Suprapubic skin (tissue), 4 donors: ENCODE measurements around the gene TYW5. TPM values are rescaled to one million over a fixed set of nuclear protein-coding genes. Genes with fewer than 3 reads are reported as not detected.

Experiments
- DNase-seq, 2 donors: peaks; one replicate each; pipeline ENCODE4 v3.0.0-alpha.2; 2019; ENCODE audit warnings: low spot score in 2 of 2
- H3K27ac ChIP-seq: fragments of 200-600 bp; sonication (generic); one replicate; pipeline ENCODE4 v1.5.1; 2019
- H3K27me3 ChIP-seq: fragments of 200-600 bp; sonication (generic); one replicate; pipeline ENCODE4 v1.5.1; 2019
- H3K36me3 ChIP-seq: fragments of 200-600 bp; sonication (generic); one replicate; pipeline ENCODE4 v1.5.1; 2019
- H3K4me1 ChIP-seq: fragments of 200-600 bp; sonication (generic); one replicate; pipeline ENCODE4 v1.5.1; 2019
- H3K4me3 ChIP-seq: fragments of 200-600 bp; sonication (generic); one replicate; pipeline ENCODE4 v1.5.1; 2019; ENCODE audit warnings: mild to moderate bottlenecking
- H3K9me3 ChIP-seq: fragments of 200-600 bp; sonication (generic); one replicate; pipeline ENCODE4 v1.5.1; 2019
- EP300 ChIP-seq: sonication (generic); formaldehyde crosslinking; IDR thresholded peaks from one replicate; pipeline ENCODE4 v1.6.1; 2017; ENCODE audit warnings: antibody characterized with exemption
- POLR2A ChIP-seq, 2 donors: fragments of 450-650 bp; IDR thresholded peaks; one replicate each; pipeline ENCODE4 v1.6.1; 2017; ENCODE audit warnings: antibody characterized with exemption in 2 of 2, mild to moderate bottlenecking in 2 of 2, moderate library complexity in 2 of 2
- POLR2AphosphoS5 ChIP-seq, 3 donors: sonication (generic); formaldehyde crosslinking; IDR thresholded peaks; one replicate each; pipeline ENCODE4 v1.6.1; 2017; ENCODE audit warnings: antibody characterized with exemption in 3 of 3
- whole genome bisulfite sequencing: methylation state at CpG from one replicate; pipeline ENCODE4 v1.1.5; 2018; 5-methylcytosine and 5-hydroxymethylcytosine counted together
- total RNA-seq, 4 donors: library from RNA; depleted of rRNA; stranded (reverse); fragments of >200 nt; gene quantifications; one replicate each; pipeline ENCODE4 v1.1.0, GENCODE V29; 2016
- TF ChIP-seq, protein P1 (sequence below), 2 donors: fragments of 200-600 bp in 1 of 2; fragments of 450-650 bp in 1 of 2; sonication (generic) in 1 of 2; IDR thresholded peaks; one replicate each; pipeline ENCODE4 v1.5.1; 2016 to 2019; ENCODE audit warnings: antibody characterized with exemption in 2 of 2, mild to moderate bottlenecking in 1 of 2, moderate library complexity in 1 of 2

The TYW5 gene
- total RNA-seq, 4 donors from 2014 or later = 3.9 to 18.0 (median 5.1) TPM

DNA sequence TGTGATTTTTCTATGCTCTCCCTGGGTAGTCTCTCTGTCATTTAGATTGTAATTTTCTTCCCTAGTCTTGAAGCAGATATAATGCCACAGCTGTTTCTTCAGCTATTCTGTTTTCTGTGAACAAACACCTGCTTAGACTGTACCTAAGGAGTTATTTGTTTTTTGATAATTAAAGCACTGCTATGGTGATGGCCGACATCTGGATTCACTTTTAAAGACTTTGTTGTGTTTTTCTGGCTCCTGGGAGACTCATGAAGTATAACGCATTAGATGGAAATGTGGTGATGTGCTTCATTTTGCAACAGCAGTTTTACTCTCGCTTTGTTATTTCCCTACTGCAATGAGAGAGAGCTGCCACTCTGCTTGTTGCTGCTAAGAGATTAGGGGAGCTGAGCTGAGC, 59.9 kb downstream of the TYW5 start:
- H3K27ac ChIP-seq = no peak overlapping the region
- H3K9me3 ChIP-seq = no peaks in the 10 kb centered on the region
- WGBS = 74% methylated on average over 3 of the region's 3 CpGs
- TF ChIP-seq POLR2AphosphoS5 (IDR thresholded peaks at IDR 0.05) (no peak), EP300 (no peak), POLR2A (IDR thresholded peaks at IDR 0.05) (no peak)
- TF ChIP-seq, protein P1, sequence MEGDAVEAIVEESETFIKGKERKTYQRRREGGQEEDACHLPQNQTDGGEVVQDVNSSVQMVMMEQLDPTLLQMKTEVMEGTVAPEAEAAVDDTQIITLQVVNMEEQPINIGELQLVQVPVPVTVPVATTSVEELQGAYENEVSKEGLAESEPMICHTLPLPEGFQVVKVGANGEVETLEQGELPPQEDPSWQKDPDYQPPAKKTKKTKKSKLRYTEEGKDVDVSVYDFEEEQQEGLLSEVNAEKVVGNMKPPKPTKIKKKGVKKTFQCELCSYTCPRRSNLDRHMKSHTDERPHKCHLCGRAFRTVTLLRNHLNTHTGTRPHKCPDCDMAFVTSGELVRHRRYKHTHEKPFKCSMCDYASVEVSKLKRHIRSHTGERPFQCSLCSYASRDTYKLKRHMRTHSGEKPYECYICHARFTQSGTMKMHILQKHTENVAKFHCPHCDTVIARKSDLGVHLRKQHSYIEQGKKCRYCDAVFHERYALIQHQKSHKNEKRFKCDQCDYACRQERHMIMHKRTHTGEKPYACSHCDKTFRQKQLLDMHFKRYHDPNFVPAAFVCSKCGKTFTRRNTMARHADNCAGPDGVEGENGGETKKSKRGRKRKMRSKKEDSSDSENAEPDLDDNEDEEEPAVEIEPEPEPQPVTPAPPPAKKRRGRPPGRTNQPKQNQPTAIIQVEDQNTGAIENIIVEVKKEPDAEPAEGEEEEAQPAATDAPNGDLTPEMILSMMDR (IDR thresholded peaks at IDR 0.05) = no peak
- H3K27me3 ChIP-seq = no peaks in the 10 kb centered on the region
- no peak overlapping the region for H3K4me3 ChIP-seq
- no peak for DNase-seq
- no peaks in the 10 kb centered on the region for H3K4me1 ChIP-seq
- no peaks in the 10 kb centered on the region for H3K36me3 ChIP-seq

DNA sequence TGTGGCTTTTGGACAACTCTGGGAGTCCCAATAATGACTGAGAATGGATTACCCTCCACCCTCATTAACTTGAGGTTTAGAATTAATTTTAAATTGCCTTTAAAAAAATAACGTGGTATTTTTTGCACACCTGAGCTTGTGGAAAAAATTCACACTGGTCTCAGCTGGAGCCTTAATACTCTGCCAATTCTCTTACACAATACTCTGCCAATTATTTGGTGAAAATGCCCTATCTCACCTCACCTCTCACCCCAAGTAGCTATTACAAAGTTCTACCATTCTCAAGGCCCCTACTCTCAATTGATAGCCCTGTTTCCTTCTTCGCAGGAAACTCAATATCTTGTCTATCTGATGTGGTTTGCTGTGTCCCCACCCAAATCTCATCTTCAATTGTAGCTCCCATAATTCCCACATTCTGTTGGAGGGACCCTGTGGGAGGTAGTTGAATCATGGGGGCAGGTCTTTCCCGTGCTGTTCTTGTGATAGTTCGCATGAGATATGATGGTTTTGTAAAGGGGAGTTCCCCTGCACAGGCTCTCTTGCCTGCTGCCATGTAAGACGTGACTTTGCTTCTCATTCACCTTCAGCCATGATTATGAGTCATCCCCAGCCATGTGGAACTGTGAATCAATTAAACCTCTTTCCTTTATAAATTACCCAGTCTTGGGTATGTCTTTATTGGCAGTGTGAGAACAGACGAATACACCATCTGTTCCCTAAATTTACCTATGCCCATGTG, 71.6 kb downstream of the TYW5 start:
- no peak for DNase-seq
- H3K9me3 ChIP-seq = no peaks in the 10 kb centered on the region
- H3K4me1 ChIP-seq = no peaks in the 10 kb centered on the region
- no peaks in the 10 kb centered on the region for H3K27me3 ChIP-seq
- H3K27ac ChIP-seq = no peak overlapping the region
- 88% methylated on average over 6 of the region's 6 CpGs for WGBS
- no peaks in the 10 kb centered on the region for H3K36me3 ChIP-seq
- no peak for TF ChIP-seq EP300
- TF ChIP-seq POLR2AphosphoS5 (IDR thresholded peaks at IDR 0.05) = no peak
- no peak for TF ChIP-seq POLR2A (IDR thresholded peaks at IDR 0.05)
- TF ChIP-seq, protein P1 (IDR thresholded peaks at IDR 0.05) = no peak
- H3K4me3 ChIP-seq = no peak overlapping the region

DNA sequence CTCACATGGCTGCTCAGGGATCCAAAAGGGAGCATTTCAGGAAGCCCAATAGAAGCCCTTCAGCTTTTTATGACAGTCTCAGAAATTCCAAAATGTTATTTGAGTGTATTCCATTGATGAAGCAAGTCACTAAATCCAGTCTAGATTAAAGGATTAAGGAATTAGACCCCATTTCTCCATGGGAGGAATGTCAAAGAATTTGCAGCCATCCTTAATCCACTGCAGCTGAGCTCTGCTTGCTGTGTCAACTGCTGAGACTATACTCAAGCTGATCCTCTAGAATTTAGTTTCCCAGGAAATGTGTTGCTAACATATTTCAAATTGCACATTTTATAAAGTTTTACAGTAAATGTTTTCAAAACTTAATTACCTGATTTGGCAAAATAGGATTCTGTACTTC, 72.6 kb downstream of the TYW5 start:
- no peak overlapping the region for H3K4me3 ChIP-seq
- TF ChIP-seq POLR2AphosphoS5 (IDR thresholded peaks at IDR 0.05) (no peak), EP300 (no peak), POLR2A (IDR thresholded peaks at IDR 0.05) (no peak)
- TF ChIP-seq, protein P1 (IDR thresholded peaks at IDR 0.05) = no peak
- H3K36me3 ChIP-seq = no peaks in the 10 kb centered on the region
- no peaks in the 10 kb centered on the region for H3K27me3 ChIP-seq
- no peaks in the 10 kb centered on the region for H3K9me3 ChIP-seq
- no peaks in the 10 kb centered on the region for H3K4me1 ChIP-seq
- no peak overlapping the region for H3K27ac ChIP-seq
- no peak for DNase-seq

Other genes with a start within 250 kb of the TYW5 start
- 1 to 10 TPM; 2.8 to 7.3 (median 5.5) TPM for gene FTCDNL1, start 104.3 kb downstream of the TYW5 start, total RNA-seq
- gene C2orf69, start 44.2 kb downstream of the TYW5 start, total RNA-seq = 10 to 100 TPM; 10.9 to 15.5 (median 11.7) TPM
- 10 to 100 TPM; 24.5 to 36.0 (median 25.5) TPM for gene MAIP1, start 91 bp upstream of the TYW5 start, total RNA-seq